ENCODE data around the gene SLC26A1.
A peak's percentile ranks its signal among the peaks of the same experiment; 100 is the strongest.
"Not testable (repeated sequence)": the region's sequence is repeated elsewhere in the genome, so short reads cannot be mapped to it uniquely, and the experiment has no call there.

Gene SLC26A1

GRCh38 chr4:1012034-1012739 is 19.0 kb upstream of the SLC26A1 start:
- DNase-seq = peak; percentile 77

GRCh38 chr4:1011666-1012033 is 18.4 kb upstream of the SLC26A1 start:
- DNase-seq = no peak

GRCh38 chr4:1011022-1011665 is 17.9 kb upstream of the SLC26A1 start, which contains the start of gene FGFRL1:
FGFRL1 (plus strand) TSS chr4:1011626; CDS start chr4:1012486, 860 bp downstream.
- DNase-seq = peak; percentile 61

GRCh38 chr4:1010395-1011021 is 17.3 kb upstream of the SLC26A1 start:
- peak; percentile 61 for DNase-seq

GRCh38 chr4:1009542-1010394 is 16.6 kb upstream of the SLC26A1 start:
- peak; percentile 64 for DNase-seq

- DNase-seq = peak; percentile 24
These were observed 15.8 kb upstream of the SLC26A1 start for GRCh38 chr4:1008840-1009541.

GRCh38 chr4:1006856-1007255 is 13.7 kb upstream of the SLC26A1 start:
- no peak for DNase-seq

GRCh38 chr4:1004557-1005485 is 11.6 kb upstream of the SLC26A1 start:
- no peak for DNase-seq

- no peak for DNase-seq
These were observed 10.8 kb upstream of the SLC26A1 start for GRCh38 chr4:1004071-1004418.

GRCh38 chr4:1003271-1004070 is 10.3 kb upstream of the SLC26A1 start:
- no peak for DNase-seq

- no peak for DNase-seq
These were observed 9.5 kb upstream of the SLC26A1 start for GRCh38 chr4:1002631-1003251.

- peak; percentile 19 for DNase-seq
These were observed 9.0 kb upstream of the SLC26A1 start for GRCh38 chr4:1002131-1002630.

- DNase-seq = no peak
These were observed 8.4 kb upstream of the SLC26A1 start for GRCh38 chr4:1001561-1002130.

- DNase-seq = no peak
These were observed 7.6 kb upstream of the SLC26A1 start for GRCh38 chr4:1000686-1001260.

GRCh38 chr4:999882-1000425 is 6.8 kb upstream of the SLC26A1 start:
- DNase-seq = no peak

- not testable (repeated sequence) for DNase-seq
These were observed 6.1 kb upstream of the SLC26A1 start for GRCh38 chr4:999240-999863.

- DNase-seq = no peak
These were observed 5.0 kb upstream of the SLC26A1 start for GRCh38 chr4:998096-998691.

All from NCI-H69 (cell line).